NT2/D1 (cell line): Measurements from ENCODE around the gene ELFN1.
A peak's percentile ranks its signal among the peaks of the same experiment; 100 is the strongest.

Experiments
- DNase-seq: peaks from one replicate; pipeline ENCODE4 v3.0.0-alpha.2; 2011; ENCODE audit warnings: low read depth, low spot score
- H3K27me3 ChIP-seq: 2 replicates; pipeline ENCODE4 v1.6.0; 2011; ENCODE audit warnings: mild to moderate bottlenecking; ENCODE audit not compliant: insufficient read length, insufficient read depth
- H3K36me3 ChIP-seq: 2 replicates; pipeline ENCODE4 v1.6.1; 2011; ENCODE audit warnings: mild to moderate bottlenecking, low read length, mixed read lengths; ENCODE audit not compliant: insufficient read depth, insufficient read length
- H3K4me1 ChIP-seq: 2 replicates; pipeline ENCODE4 v1.5.1; 2011; ENCODE audit not compliant: insufficient read depth, insufficient read length
- H3K4me3 ChIP-seq: 2 replicates; pipeline ENCODE4 v1.5.1; 2011; ENCODE audit warnings: low read depth; ENCODE audit not compliant: insufficient read length
- H3K9ac ChIP-seq: 2 replicates; pipeline ENCODE4 v1.6.0; 2011; ENCODE audit warnings: low read depth; ENCODE audit not compliant: insufficient read length
- H3K9me3 ChIP-seq: 2 replicates; pipeline ENCODE4 v1.5.1; 2011; ENCODE audit warnings: mild to moderate bottlenecking, low read length; ENCODE audit not compliant: insufficient read depth
- SUZ12 ChIP-seq: IDR thresholded peaks from 2 replicates; pipeline ENCODE4 v1.6.1; 2011; ENCODE audit not compliant: insufficient read length, insufficient read depth; ENCODE audit errors: extremely low read depth
- YY1 ChIP-seq: IDR thresholded peaks from 2 replicates; pipeline ENCODE4 v1.6.1; 2011; ENCODE audit not compliant: insufficient read length, insufficient read depth
- ZNF274 ChIP-seq: IDR thresholded peaks from 2 replicates; pipeline ENCODE4 v1.6.1; 2011; ENCODE audit warnings: mild to moderate bottlenecking, low read depth, low read length

The ELFN1 gene

DNA sequence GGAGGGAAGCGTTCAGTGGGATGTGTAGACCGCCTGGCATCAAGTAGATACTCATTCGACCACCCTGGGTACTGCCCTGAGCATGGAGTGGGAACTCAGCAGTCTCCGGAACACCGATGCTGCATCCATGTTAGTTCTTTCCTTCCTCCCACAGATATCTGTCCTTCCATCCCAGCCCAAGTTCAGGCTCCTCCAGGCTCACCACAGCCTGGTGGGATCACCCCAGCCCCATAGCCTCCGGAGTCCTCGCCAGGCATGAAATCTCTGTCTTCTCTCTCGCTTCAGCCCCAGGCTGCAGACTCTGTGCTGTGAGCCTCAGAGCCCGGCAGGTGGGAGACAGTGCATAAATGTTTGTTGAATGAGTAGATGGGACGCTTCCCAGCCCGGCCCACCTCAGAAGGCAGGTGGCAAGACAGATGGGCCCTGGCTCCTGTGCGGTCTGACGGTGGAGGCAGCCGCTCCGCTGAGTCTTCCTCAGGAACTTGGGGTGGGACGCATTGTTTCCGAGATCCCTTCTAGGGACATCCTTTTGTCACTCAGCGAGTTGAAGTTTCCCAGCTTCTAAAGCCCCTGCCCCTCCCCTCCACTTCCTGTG, 42.9 kb downstream of the ELFN1 start:
- no peak overlapping the region for H3K4me3 ChIP-seq
- DNase-seq, result no peak
- H3K4me1 ChIP-seq, result peaks cover 33% of the 10 kb centered on the region
- H3K9me3 ChIP-seq, result peaks cover 23% of the 10 kb centered on the region
- TF ChIP-seq SUZ12 (no peak), ZNF274 (no peak), YY1 (no peak)
- H3K9ac ChIP-seq, result no peak overlapping the region
- H3K27me3 ChIP-seq, result no peaks in the 10 kb centered on the region
- peaks cover 27% of the 10 kb centered on the region for H3K36me3 ChIP-seq

DNA sequence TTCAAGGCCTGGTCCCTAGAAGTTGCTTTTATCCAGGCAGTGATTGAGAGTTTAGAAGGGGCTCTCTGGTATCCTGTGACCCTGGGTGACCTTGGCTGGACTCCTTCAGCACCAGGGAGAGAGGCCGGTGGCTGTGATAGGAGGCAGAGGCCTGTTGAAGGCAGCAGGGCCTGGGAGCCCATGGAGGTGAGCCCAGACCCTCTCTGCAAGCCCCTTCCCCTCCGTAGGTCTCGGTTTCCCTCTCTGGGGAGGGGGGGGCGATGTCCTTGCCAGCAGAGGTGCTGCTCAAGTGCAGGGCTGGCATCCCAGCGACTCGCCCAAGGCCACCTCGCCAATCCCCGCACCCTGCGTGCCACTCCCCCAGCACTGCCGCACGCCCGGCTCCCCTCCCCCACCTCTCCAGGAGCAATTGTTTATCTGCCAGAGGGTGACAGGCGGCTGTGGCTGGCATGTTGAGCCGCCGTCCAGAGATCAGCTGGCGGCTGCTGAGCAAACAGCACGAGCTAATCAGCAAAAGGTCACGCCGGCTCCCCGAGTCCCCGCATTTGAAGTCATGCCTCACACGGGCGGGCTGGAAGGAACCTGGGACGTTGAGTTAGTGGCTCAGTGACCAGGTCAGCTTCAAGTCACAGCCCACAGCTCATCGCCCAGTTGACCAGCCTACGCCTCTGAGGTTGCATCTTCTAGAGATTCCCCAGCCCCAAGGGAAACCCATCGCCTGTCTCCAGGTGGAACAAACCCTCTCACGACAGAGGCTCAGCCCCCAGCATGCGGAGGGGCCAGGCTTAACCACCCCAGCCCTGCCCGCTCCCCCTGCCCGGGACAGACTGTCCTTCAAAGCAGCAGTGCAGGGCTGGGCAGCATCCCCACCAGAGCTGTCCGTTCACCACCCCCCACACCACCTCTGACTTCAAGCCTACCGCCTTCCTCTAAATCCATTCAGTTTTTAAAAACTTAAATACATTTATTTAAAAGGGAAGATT, 43.7 kb downstream of the ELFN1 start:
- Histone ChIP-seq H3K9ac (peak overlapping the region; percentile 27), H3K27me3 (no peaks in the 10 kb centered on the region), H3K36me3 (peaks cover 22% of the 10 kb centered on the region), H3K4me3 (no peak overlapping the region), H3K9me3 (peaks cover 15% of the 10 kb centered on the region), H3K4me1 (peaks cover 33% of the 10 kb centered on the region)
- TF ChIP-seq SUZ12 (no peak), ZNF274 (no peak), YY1 (no peak)
- peak; percentile 46 for DNase-seq

DNA sequence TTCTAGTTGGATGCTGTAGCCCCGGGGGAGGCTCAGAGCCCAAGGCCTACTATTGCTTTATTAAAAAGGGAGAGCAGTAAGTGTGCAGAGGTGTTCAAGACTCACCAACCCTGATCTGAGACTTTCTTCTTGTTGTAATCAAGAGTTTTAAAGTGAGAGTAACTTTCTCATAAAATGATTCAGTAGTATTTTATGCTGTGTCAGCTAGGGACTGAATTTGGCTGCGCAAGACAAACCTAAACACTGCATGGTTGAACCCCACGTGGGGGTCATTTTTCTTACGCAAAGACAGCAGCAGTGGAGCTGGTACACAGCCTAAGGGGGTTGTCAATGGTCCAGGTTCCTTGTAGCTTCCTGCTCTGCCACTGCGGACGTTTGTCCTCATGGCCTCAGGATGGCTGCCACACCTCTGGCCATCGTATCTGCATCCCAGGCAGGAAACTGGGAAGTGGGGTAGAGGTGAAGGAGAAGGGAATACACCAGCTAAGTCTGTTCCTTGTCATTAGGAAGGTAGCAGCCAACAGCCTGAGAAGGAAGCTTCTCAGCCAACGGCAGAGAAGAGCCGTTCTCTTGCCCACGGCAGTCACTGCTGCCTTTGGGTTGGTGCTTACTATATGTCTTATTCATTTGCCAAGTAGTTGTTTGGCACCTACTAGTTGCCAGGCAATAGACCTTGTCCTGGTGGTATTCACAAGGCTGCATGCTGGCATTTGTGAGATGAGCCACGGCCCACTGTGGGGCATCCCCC, 44.7 kb downstream of the ELFN1 start:
- peaks cover 13% of the 10 kb centered on the region for H3K36me3 ChIP-seq
- H3K27me3 ChIP-seq, result no peaks in the 10 kb centered on the region
- H3K4me3 ChIP-seq, result no peak overlapping the region
- no peak overlapping the region for H3K9ac ChIP-seq
- DNase-seq, result no peak
- TF ChIP-seq SUZ12 (no peak), YY1 (no peak), ZNF274 (no peak)
- H3K9me3 ChIP-seq, result peaks cover 6% of the 10 kb centered on the region
- peaks cover 37% of the 10 kb centered on the region for H3K4me1 ChIP-seq

DNA sequence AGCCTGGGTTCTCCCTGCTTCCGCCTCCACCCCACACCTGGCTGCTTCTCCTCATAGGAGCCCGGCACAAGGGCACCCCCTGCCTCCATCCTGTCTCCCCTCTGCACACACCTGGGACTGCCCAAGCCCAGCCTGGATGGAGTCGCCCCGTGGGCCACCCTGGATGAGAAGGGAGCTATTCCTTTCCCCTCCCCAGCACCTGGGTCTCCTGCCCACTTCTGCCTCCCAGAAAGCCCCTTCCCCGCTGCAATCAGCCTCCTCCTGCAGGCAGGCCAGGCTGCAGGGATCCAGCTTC, 45.2 kb downstream of the ELFN1 start:
- Histone ChIP-seq H3K9me3 (0 out of 2 replicates have a peak, but pooled peaks cover under 1% of the 10 kb centered on the region), H3K4me3 (no peak overlapping the region), H3K36me3 (peaks cover 12% of the 10 kb centered on the region), H3K4me1 (peaks cover 42% of the 10 kb centered on the region), H3K9ac (no peak overlapping the region), H3K27me3 (no peaks in the 10 kb centered on the region)
- TF ChIP-seq YY1 (no peak), ZNF274 (no peak), SUZ12 (no peak)
- DNase-seq, result no peak

DNA sequence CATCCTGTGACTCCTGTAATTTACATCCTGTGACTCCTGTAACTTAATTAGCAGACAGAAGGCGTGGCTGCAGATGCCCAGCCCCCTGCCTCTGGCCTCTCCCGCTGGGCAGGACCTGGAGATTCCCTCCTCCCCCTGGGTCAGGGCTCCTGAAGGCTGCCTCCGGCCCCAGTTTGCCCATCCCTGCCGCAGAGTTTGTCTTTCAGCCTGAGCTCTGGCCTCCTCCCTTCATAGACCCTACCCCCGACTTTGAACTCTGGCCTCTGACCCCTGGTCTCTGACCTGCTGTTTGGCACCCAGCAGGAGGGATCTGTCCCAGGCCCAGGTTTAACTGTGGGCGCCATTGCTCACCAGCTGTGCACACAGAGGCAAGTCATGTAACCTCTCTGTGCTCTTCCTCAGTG, 45.6 kb downstream of the ELFN1 start:
- peaks cover 12% of the 10 kb centered on the region for H3K36me3 ChIP-seq
- no peaks in the 10 kb centered on the region for H3K27me3 ChIP-seq
- H3K9me3 ChIP-seq, result no peaks in the 10 kb centered on the region

DNA sequence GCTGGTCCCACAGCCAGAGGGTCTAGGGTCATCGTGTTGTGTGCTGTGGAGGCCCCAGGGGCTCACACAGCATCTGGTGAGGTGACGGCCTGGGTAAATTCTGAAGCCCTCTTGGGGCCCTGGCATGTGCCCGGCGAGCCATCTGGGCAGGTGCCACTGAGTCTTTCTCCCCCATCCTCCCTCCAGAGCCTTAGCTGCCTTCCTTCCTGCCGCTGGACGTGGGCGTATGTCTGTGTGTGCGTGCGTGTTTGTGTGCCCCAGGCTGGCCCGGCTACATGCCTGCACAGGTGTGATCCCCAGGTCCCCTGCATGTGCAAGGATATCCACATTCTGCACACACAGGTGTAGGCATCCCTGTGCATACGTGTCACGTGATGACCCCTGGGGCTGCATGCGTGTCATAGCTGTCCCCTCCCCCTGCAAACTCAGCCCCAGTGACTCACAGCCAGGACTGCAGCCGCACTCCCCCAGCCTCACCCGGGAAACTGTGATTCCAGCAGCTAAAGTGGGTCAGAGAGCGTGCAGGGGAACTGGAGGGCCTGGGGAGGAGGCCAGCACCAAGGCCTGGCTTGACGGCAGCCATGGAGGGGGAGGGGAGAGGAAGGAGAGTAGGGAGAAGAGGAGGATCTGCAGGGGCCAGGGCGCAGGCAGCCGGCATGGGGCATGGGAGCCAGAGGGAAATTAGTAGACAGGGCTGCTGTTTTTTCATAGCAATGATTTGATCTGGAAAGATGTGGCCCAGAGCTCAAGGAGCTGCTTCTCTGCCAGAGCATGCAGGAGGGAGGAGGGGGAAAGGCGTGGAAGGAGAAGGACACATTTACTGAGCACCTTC, 46.4 kb downstream of the ELFN1 start:
- Histone ChIP-seq H3K9me3 (no peaks in the 10 kb centered on the region), H3K9ac (peak overlapping the region; percentile 61), H3K36me3 (peaks cover 8% of the 10 kb centered on the region), H3K4me1 (peaks cover 45% of the 10 kb centered on the region), H3K4me3 (no peak overlapping the region), H3K27me3 (no peaks in the 10 kb centered on the region)
- DNase-seq, result no peak
- TF ChIP-seq ZNF274 (no peak), SUZ12 (no peak), YY1 (no peak)

More for the DNA sequence above, 45.6 kb downstream of the ELFN1 start:
- DNase-seq, result no peak
- H3K4me3 ChIP-seq, result no peak overlapping the region
- TF ChIP-seq ZNF274, result no peak
- TF ChIP-seq SUZ12, result no peak
- no peak for TF ChIP-seq YY1
- H3K9ac ChIP-seq, result no peak overlapping the region
- peaks cover 42% of the 10 kb centered on the region for H3K4me1 ChIP-seq
